ENCODE data around the gene COX6A2. TPM values are rescaled to one million over a fixed set of nuclear protein-coding genes. Genes with fewer than 3 reads are reported as not detected.

Gene COX6A2
- total RNA-seq, 4 donors from 2014 or later: 597 to 1,192 (median 930) TPM

DNA sequence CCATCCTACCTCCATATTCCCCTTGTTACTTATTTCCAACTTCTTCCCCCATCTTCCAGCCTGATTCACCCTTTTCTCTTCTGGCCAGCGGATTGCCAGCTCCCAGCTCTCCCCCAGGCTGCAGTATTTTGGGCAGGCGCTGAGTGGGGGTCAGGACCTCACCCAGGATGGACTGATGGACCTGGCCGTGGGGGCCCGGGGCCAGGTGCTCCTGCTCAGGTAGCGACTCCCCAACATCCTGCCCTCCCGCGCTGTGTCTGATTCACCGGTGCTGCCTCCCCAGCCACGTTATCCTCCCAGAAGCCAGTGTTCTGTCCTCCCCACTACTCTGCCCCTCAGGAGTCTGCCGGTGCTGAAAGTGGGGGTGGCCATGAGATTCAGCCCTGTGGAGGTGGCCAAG, 15.4 kb downstream of the COX6A2 start:
- H3K4me1 ChIP-seq: no peaks in the 10 kb centered on the region
- H3K27ac ChIP-seq: no peak overlapping the region
- peaks cover 0 to 4% (median 0%) of the 10 kb centered on the region in 3 donors for H3K27me3 ChIP-seq
- ATAC-seq (no peak), DNase-seq (no peak)
- H3K4me3 ChIP-seq: no peak overlapping the region
- H3K36me3 ChIP-seq: no peaks in the 10 kb centered on the region
- in situ Hi-C loops (cut with MboI; ENCODE audit: low sequenced_read_pairs in 4 of 4) (loop anchor here in 1 of 4 donors (25.0 kb wide), 1 partner anchor 200 kb away; the partner anchor contains the start of genes PYCARD, PYDC1 and TRIM72), intact Hi-C loops (cut with DNase I; ENCODE audit: low total_unique reads) (no loop called here)
- no peaks in the 10 kb centered on the region for H3K9me3 ChIP-seq
- TF ChIP-seq, protein P1, sequence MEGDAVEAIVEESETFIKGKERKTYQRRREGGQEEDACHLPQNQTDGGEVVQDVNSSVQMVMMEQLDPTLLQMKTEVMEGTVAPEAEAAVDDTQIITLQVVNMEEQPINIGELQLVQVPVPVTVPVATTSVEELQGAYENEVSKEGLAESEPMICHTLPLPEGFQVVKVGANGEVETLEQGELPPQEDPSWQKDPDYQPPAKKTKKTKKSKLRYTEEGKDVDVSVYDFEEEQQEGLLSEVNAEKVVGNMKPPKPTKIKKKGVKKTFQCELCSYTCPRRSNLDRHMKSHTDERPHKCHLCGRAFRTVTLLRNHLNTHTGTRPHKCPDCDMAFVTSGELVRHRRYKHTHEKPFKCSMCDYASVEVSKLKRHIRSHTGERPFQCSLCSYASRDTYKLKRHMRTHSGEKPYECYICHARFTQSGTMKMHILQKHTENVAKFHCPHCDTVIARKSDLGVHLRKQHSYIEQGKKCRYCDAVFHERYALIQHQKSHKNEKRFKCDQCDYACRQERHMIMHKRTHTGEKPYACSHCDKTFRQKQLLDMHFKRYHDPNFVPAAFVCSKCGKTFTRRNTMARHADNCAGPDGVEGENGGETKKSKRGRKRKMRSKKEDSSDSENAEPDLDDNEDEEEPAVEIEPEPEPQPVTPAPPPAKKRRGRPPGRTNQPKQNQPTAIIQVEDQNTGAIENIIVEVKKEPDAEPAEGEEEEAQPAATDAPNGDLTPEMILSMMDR (IDR thresholded peaks at IDR 0.05 in 4 of 5, conservative IDR thresholded peaks at IDR 0.05 in 1 of 5): no peak
- no peak for TF ChIP-seq POLR2A (IDR thresholded peaks at IDR 0.05)

DNA sequence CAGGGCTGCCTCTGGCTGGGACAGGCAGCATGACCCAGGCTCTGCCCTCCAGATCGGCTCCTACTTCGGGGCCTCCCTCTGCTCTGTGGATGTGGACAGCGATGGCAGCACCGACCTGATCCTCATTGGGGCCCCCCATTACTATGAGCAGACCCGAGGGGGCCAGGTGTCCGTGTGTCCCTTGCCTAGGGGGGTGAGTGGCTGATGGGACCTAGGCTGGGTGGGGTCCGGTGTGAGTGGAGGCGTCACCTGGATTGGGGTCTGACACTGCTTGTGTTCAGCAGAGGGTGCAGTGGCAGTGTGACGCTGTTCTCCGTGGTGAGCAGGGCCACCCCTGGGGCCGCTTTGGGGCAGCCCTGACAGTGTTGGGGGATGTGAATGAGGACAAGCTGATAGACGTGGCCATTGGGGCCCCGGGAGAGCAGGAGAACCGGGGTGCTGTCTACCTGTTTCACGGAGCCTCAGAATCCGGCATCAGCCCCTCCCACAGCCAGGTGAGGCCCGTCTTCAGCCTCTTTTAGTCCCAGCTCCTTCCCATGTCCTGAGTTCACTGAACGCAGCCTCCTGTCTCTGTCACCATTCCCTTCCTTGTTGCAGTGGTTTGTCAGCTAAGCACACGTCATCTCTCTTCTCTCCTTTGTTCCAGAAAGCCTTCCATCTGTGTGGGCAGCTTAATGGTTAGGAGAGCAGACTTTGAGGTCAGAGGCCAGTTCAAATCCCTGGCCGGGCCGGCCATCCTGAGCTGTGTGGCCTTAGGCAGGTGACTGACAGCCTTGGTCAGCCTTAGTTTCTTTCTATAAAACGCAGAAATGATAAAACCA, 16.9 kb downstream of the COX6A2 start:
- no peak for ATAC-seq
- Histone ChIP-seq H3K36me3 (no peaks in the 10 kb centered on the region), H3K27me3 (peaks cover 0 to 4% (median 0%) of the 10 kb centered on the region in 3 donors), H3K4me1 (no peaks in the 10 kb centered on the region), H3K27ac (no peak overlapping the region), H3K4me3 (no peak overlapping the region), H3K9me3 (no peaks in the 10 kb centered on the region)
- intact Hi-C loops (cut with DNase I; ENCODE audit: low total_unique reads) (no loop called here), in situ Hi-C loops (cut with MboI; ENCODE audit: low sequenced_read_pairs in 4 of 4) (loop anchor here in 1 of 4 donors (25.0 kb wide), 1 partner anchor 199 kb away; the partner anchor contains the start of genes PYCARD, PYDC1 and TRIM72)
- no peak for DNase-seq
- TF ChIP-seq, protein P1 (IDR thresholded peaks at IDR 0.05 in 4 of 5, conservative IDR thresholded peaks at IDR 0.05 in 1 of 5): no peak
- no peak for TF ChIP-seq POLR2A (IDR thresholded peaks at IDR 0.05)

DNA sequence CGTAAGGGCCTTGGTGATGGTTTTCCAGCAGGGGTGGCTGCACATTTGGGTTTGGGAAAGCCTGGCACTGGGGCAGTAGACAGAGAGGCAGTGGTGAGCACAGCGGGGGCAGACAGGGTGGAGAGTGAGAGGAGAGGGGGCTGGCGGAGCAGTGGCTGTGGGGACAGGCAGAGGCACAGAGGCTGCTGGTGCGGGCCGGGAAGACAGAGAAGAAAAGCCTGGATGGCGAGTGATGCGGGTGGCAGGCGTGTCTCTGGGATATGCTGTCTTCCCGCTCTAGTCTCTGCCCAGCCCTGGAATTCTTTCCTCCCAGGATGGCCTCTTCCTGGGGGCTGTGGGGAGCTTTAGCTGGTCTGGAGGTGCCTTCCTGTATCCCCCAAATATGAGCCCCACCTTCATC, 18.1 kb downstream of the COX6A2 start:
- Histone ChIP-seq H3K27me3 (peaks cover 0 to 4% (median 0%) of the 10 kb centered on the region in 3 donors), H3K9me3 (no peaks in the 10 kb centered on the region), H3K36me3 (no peaks in the 10 kb centered on the region), H3K27ac (no peak overlapping the region), H3K4me1 (no peaks in the 10 kb centered on the region), H3K4me3 (no peak overlapping the region)
- in situ Hi-C loops (cut with MboI; ENCODE audit: low sequenced_read_pairs in 4 of 4) (loop anchor here in 1 of 4 donors (25.0 kb wide), 1 partner anchor 198 kb away; the partner anchor contains the start of genes PYCARD, PYDC1 and TRIM72), intact Hi-C loops (cut with DNase I; ENCODE audit: low total_unique reads) (no loop called here)
- no peak for DNase-seq
- TF ChIP-seq, protein P1 (IDR thresholded peaks at IDR 0.05 in 4 of 5, conservative IDR thresholded peaks at IDR 0.05 in 1 of 5): no peak
- TF ChIP-seq POLR2A (IDR thresholded peaks at IDR 0.05): no peak
- ATAC-seq: no peak

DNA sequence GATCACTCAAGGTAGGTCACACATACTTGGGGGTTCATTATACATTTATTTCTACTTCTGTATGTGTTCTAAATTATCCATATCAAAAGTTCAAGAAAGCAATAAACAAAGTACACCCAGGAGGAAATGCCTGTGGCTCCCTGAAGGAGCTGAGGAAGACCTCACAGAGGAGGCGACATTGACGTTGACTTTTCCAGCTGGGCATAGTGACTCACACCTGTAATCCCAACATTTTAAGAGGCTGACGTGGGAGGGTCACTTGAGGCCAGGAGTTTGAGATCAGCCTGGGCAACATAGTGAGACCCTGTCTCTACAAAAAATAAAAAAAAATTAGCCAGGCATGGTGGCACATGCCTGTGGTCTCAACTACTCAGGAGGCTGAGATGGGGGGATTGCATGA, 18.7 kb downstream of the COX6A2 start:
- H3K27me3 ChIP-seq: peaks cover 0 to 4% (median 0%) of the 10 kb centered on the region in 3 donors
- in situ Hi-C loops (cut with MboI; ENCODE audit: low sequenced_read_pairs in 4 of 4): loop anchor here in 1 of 4 donors (25.0 kb wide), 1 partner anchor 197 kb away; the partner anchor contains the start of genes PYCARD, PYDC1 and TRIM72
- H3K36me3 ChIP-seq: no peaks in the 10 kb centered on the region
- ATAC-seq (no peak), DNase-seq (no peak)
- H3K4me1 ChIP-seq: no peaks in the 10 kb centered on the region
- TF ChIP-seq, protein P1 (IDR thresholded peaks at IDR 0.05 in 4 of 5, conservative IDR thresholded peaks at IDR 0.05 in 1 of 5): no peak
- no peak for TF ChIP-seq POLR2A (IDR thresholded peaks at IDR 0.05)
- intact Hi-C loops (cut with DNase I; ENCODE audit: low total_unique reads): no loop called here
- H3K4me3 ChIP-seq: no peak overlapping the region
- H3K27ac ChIP-seq: no peak overlapping the region
- no peaks in the 10 kb centered on the region for H3K9me3 ChIP-seq
